Endothelial cell (in vitro differentiated cells): ENCODE results near the gene ACSM4. TPM values are rescaled to one million over a fixed set of nuclear protein-coding genes. Genes with fewer than 3 reads are reported as not detected.

Source experiments
- DNase-seq: peaks from one replicate; pipeline ENCODE4 v3.0.0; 2021; ENCODE audit warnings: low spot score
- H3K27ac Mint-ChIP-seq: one replicate; pipeline ENCODE4 v1.8.0; 2021; ENCODE audit warnings: mixed read lengths, inconsistent platforms; ENCODE audit not compliant: unreplicated experiment
- H3K27me3 Mint-ChIP-seq: one replicate; pipeline ENCODE4 v1.8.0; 2021; ENCODE audit warnings: mild to moderate bottlenecking, moderate library complexity, mixed read lengths, inconsistent platforms; ENCODE audit not compliant: unreplicated experiment
- H3K36me3 Mint-ChIP-seq: one replicate; pipeline ENCODE4 v1.8.0; 2021; ENCODE audit warnings: mild to moderate bottlenecking, low read depth, mixed read lengths, inconsistent platforms; ENCODE audit not compliant: unreplicated experiment
- H3K4me1 Mint-ChIP-seq: one replicate; pipeline ENCODE4 v1.8.0; 2021; ENCODE audit warnings: mild to moderate bottlenecking, mixed read lengths, inconsistent platforms; ENCODE audit not compliant: unreplicated experiment
- H3K4me3 Mint-ChIP-seq: one replicate; pipeline ENCODE4 v1.8.0; 2021; ENCODE audit warnings: mild to moderate bottlenecking, mixed read lengths, inconsistent platforms; ENCODE audit not compliant: unreplicated experiment
- H3K9me3 Mint-ChIP-seq: one replicate; pipeline ENCODE4 v1.8.0; 2021; ENCODE audit warnings: mixed read lengths, inconsistent platforms; ENCODE audit not compliant: unreplicated experiment
- total RNA-seq: library from RNA; stranded (reverse); fragmentation: NEBNext Ultra II Directional; extraction: Animal tissue kit (Norgen Biotek cat#: 25700); gene quantifications from one replicate; pipeline ENCODE4 v1.2.1, GENCODE V29; 2021; ENCODE audit not compliant: unreplicated experiment
- TF ChIP-seq, protein P1 (sequence below): fragments of 200-600 bp; sonication (generic); IDR thresholded peaks from one replicate; pipeline ENCODE4 v1.5.0; 2021; ENCODE audit warnings: antibody characterized with exemption; ENCODE audit not compliant: unreplicated experiment

ACSM4 gene
- total RNA-seq, 1 donor from 2014 or later = not detected

DNA sequence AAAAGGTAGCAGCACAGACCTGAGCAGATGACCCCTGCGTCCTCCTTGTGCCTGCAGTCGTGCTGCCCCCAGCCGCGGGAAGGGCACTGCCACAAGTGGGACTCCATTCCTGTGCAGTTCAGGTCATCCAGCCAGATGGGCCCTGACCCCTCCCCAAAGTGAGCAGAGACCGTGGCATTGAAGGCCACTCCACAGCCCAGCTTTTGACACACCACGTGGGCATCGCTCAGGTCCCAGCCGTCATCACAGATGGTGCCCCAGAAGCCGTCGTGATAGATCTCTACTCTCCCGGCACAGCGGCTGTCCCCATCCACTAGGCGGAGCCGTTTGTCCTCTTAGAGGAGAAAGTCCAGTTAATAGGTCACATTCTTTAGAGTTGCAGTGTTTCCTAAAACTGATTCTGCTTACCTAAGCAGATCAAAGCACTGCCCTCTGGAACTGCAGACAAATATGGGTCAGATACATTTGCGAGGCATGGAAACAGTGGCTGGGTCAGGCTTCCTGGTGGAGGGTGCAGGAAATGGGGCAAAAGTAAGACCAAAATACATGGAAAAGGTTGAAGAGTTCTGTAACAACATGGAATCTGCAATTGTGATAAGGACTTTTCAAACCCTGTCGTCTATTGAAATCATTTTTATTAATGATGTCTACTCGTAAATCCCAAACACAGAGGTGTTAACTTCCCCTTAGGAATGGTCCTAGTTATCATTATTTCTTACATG lies 70.7 kb downstream of the ACSM4 start:
- Mint-ChIP-seq H3K9me3 (no peaks in the 10 kb centered on the region), H3K4me1 (no peaks in the 10 kb centered on the region), H3K27me3 (peaks cover 1% of the 10 kb centered on the region), H3K27ac (no peak overlapping the region), H3K4me3 (no peak overlapping the region), H3K36me3 (no peaks in the 10 kb centered on the region)
- TF ChIP-seq, protein P1, sequence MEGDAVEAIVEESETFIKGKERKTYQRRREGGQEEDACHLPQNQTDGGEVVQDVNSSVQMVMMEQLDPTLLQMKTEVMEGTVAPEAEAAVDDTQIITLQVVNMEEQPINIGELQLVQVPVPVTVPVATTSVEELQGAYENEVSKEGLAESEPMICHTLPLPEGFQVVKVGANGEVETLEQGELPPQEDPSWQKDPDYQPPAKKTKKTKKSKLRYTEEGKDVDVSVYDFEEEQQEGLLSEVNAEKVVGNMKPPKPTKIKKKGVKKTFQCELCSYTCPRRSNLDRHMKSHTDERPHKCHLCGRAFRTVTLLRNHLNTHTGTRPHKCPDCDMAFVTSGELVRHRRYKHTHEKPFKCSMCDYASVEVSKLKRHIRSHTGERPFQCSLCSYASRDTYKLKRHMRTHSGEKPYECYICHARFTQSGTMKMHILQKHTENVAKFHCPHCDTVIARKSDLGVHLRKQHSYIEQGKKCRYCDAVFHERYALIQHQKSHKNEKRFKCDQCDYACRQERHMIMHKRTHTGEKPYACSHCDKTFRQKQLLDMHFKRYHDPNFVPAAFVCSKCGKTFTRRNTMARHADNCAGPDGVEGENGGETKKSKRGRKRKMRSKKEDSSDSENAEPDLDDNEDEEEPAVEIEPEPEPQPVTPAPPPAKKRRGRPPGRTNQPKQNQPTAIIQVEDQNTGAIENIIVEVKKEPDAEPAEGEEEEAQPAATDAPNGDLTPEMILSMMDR = peak; percentile 22
- peak; percentile 53 for DNase-seq

DNA sequence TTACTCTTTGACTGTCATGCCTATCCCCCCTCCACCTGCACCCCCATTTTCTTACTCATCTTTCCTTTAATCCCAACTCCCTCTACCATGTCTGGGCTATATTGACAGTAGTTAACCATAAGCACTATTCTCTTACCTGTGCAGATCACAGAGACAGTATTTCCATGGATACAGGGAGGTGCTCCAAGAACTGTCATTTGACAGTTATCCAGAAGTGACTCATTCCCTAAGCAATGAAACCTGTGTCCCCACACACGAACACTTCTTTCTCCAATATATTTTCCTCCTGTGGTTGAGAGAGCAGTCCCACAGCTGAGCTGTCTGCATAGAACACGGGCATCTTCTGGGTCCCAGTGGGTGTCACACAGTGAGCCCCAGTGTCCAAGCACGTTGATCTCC lies 71.3 kb downstream of the ACSM4 start:
- no peaks in the 10 kb centered on the region for H3K9me3 Mint-ChIP-seq
- DNase-seq = no peak

GRCh38 chr12:7376196-7376595 lies 72.3 kb downstream of the ACSM4 start:
- H3K9me3 Mint-ChIP-seq = no peaks in the 10 kb centered on the region
- no peak for DNase-seq

More for the DNA sequence above, 71.3 kb downstream of the ACSM4 start:
- H3K27ac Mint-ChIP-seq = no peak overlapping the region
- H3K4me3 Mint-ChIP-seq = no peak overlapping the region
- peaks cover 1% of the 10 kb centered on the region for H3K27me3 Mint-ChIP-seq
- no peaks in the 10 kb centered on the region for H3K36me3 Mint-ChIP-seq
- TF ChIP-seq, protein P1 = no peak
- H3K4me1 Mint-ChIP-seq = no peaks in the 10 kb centered on the region

More at GRCh38 chr12:7376196-7376595, 72.3 kb downstream of the ACSM4 start:
- H3K27me3 Mint-ChIP-seq = peaks cover 1% of the 10 kb centered on the region
- no peak overlapping the region for H3K4me3 Mint-ChIP-seq
- H3K4me1 Mint-ChIP-seq = no peaks in the 10 kb centered on the region
- TF ChIP-seq, protein P1 = no peak
- H3K36me3 Mint-ChIP-seq = no peaks in the 10 kb centered on the region
- H3K27ac Mint-ChIP-seq = no peak overlapping the region

Other genes with a start within 250 kb of the ACSM4 start
- 5.8 TPM for gene C1S, start 243.4 kb upstream of the ACSM4 start, total RNA-seq
- 1.4 TPM for gene C1R, start 211.6 kb upstream of the ACSM4 start, total RNA-seq
- gene C1RL, start 194.9 kb upstream of the ACSM4 start, total RNA-seq = 62.3 TPM
- 1.0 TPM for gene RBP5, start 175.2 kb upstream of the ACSM4 start, total RNA-seq
- 134 TPM for gene CLSTN3, start 173.7 kb upstream of the ACSM4 start, total RNA-seq
- 22.2 TPM for gene PEX5, start 114.4 kb upstream of the ACSM4 start, total RNA-seq
- 0.69 TPM for gene CD163L1, start 140.1 kb downstream of the ACSM4 start, total RNA-seq
- 0.90 TPM for gene CD163, start 199.7 kb downstream of the ACSM4 start, total RNA-seq